GM12801 (cell line): ENCODE results near the gene MACROD2.
A peak's percentile ranks its signal among the peaks of the same experiment; 100 is the strongest.

Experiments
- CTCF ChIP-seq: IDR thresholded peaks from one replicate; pipeline ENCODE4 v1.5.1; 2011; ENCODE audit warnings: control low read depth; ENCODE audit not compliant: insufficient read length; ENCODE audit errors: extremely low read depth

The MACROD2 gene

GRCh38 chr20:14331646-14332045, 336.3 kb downstream of the MACROD2 start:
- TF ChIP-seq CTCF: no peak

- no peak for TF ChIP-seq CTCF
Measured at GRCh38 chr20:14332866-14333265, 337.6 kb downstream of the MACROD2 start.

- no peak for TF ChIP-seq CTCF
Measured at GRCh38 chr20:14333721-14334120, 338.4 kb downstream of the MACROD2 start.

- TF ChIP-seq CTCF: no peak
Measured at GRCh38 chr20:14334306-14334930, 339.1 kb downstream of the MACROD2 start.

- no peak for TF ChIP-seq CTCF
Measured at GRCh38 chr20:14335052-14335451, 339.7 kb downstream of the MACROD2 start.

GRCh38 chr20:14336686-14337085, 341.4 kb downstream of the MACROD2 start:
- no peak for TF ChIP-seq CTCF

GRCh38 chr20:14337400-14338171, 342.3 kb downstream of the MACROD2 start, which contains the start of gene FLRT3:
FLRT3 (minus strand) TSS chr20:14337612; CDS start chr20:14327506, 10,106 bp downstream.
- TF ChIP-seq CTCF: peak; percentile 1
